HL-60 (cell line): Measurements from ENCODE around the gene FABP7.
A peak's percentile ranks its signal among the peaks of the same experiment; 100 is the strongest.

Source experiments
- DNase-seq, 2 experiments: peaks; one replicate each; pipeline ENCODE4 v3.0.0-alpha.2; 2010 to 2020; ENCODE audit warnings: low read depth in 1 of 2, low spot score in 1 of 2
- H3K27ac ChIP-seq: fragments of 250-450 bp; sonication (Bioruptor Pico); replicated peaks from 2 replicates; pipeline ENCODE4 v1.5.1; 2020; ENCODE audit warnings: mild to moderate bottlenecking, moderate library complexity
- H3K27me3 ChIP-seq: fragments of 250-450 bp; sonication (Bioruptor Pico); 2 replicates; pipeline ENCODE4 v1.5.1; 2021; ENCODE audit warnings: mild to moderate bottlenecking, moderate library complexity; ENCODE audit not compliant: insufficient read depth, poor library complexity, severe bottlenecking
- H3K4me3 ChIP-seq: replicated peaks from 2 replicates; pipeline ENCODE4 v1.5.1; 2011; ENCODE audit warnings: mild to moderate bottlenecking, control low read depth, low read length; ENCODE audit not compliant: insufficient read depth
- GABPA ChIP-seq: IDR thresholded peaks from 2 replicates; pipeline ENCODE4 v1.6.1; 2012; ENCODE audit warnings: low read depth
- POLR2AphosphoS5 ChIP-seq: IDR thresholded peaks from 2 replicates; pipeline ENCODE4 v1.6.1; 2012; ENCODE audit warnings: low read depth
- REST ChIP-seq: IDR thresholded peaks from 2 replicates; pipeline ENCODE4 v1.6.1; 2012; ENCODE audit warnings: low read depth; ENCODE audit not compliant: insufficient replicate concordance
- SPI1 ChIP-seq: IDR thresholded peaks from 2 replicates; pipeline ENCODE4 v1.6.1; 2012; ENCODE audit warnings: low read depth, mild to moderate bottlenecking, borderline replicate concordance
- long read RNA-seq: library from polyadenylated mRNA; unstranded; transcript quantifications from one replicate; pipeline ENCODE4 v2.0.0, GENCODE V29; 2020
- TF ChIP-seq, protein P1 (sequence below): IDR thresholded peaks from one replicate; pipeline ENCODE4 v1.5.1; 2011; ENCODE audit warnings: low read length, control low read depth, inconsistent platforms; ENCODE audit not compliant: insufficient read depth

Gene FABP7
- long read RNA-seq = 0 reads

GRCh38 chr6:122779667-122780066, at the start of gene FABP7:
Gene FABP7 (plus strand): TSS chr6:122779716. CDS start chr6:122779795, 79 bp downstream.
- no peak for DNase-seq
- H3K27ac ChIP-seq = no peak within 1 kb of the TSS
- TF ChIP-seq, protein P1, sequence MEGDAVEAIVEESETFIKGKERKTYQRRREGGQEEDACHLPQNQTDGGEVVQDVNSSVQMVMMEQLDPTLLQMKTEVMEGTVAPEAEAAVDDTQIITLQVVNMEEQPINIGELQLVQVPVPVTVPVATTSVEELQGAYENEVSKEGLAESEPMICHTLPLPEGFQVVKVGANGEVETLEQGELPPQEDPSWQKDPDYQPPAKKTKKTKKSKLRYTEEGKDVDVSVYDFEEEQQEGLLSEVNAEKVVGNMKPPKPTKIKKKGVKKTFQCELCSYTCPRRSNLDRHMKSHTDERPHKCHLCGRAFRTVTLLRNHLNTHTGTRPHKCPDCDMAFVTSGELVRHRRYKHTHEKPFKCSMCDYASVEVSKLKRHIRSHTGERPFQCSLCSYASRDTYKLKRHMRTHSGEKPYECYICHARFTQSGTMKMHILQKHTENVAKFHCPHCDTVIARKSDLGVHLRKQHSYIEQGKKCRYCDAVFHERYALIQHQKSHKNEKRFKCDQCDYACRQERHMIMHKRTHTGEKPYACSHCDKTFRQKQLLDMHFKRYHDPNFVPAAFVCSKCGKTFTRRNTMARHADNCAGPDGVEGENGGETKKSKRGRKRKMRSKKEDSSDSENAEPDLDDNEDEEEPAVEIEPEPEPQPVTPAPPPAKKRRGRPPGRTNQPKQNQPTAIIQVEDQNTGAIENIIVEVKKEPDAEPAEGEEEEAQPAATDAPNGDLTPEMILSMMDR = no peak
- TF ChIP-seq GABPA = no peak
- TF ChIP-seq REST = no peak
- TF ChIP-seq POLR2AphosphoS5 = no peak
- no peak for TF ChIP-seq SPI1
- no peak within 1 kb of the TSS for H3K4me3 ChIP-seq
- peaks cover 18% of the 10 kb centered on the region for H3K27me3 ChIP-seq

GRCh38 chr6:122730334-122730733, 49.2 kb upstream of the FABP7 start:
- Histone ChIP-seq H3K27ac (no peak overlapping the region), H3K4me3 (no peak overlapping the region), H3K27me3 (peaks cover 5% of the 10 kb centered on the region)
- DNase-seq = no peak
- TF ChIP-seq GABPA (no peak), REST (no peak), POLR2AphosphoS5 (no peak), SPI1 (no peak)
- TF ChIP-seq, protein P1 = no peak

- DNase-seq = no peak
- Histone ChIP-seq H3K27me3 (peaks cover 5% of the 10 kb centered on the region), H3K27ac (no peak overlapping the region), H3K4me3 (no peak overlapping the region)
- TF ChIP-seq, protein P1 = peak; percentile 20
- no peak for TF ChIP-seq GABPA
Measured at GRCh38 chr6:122730775-122731386, 48.6 kb upstream of the FABP7 start.

DNA sequence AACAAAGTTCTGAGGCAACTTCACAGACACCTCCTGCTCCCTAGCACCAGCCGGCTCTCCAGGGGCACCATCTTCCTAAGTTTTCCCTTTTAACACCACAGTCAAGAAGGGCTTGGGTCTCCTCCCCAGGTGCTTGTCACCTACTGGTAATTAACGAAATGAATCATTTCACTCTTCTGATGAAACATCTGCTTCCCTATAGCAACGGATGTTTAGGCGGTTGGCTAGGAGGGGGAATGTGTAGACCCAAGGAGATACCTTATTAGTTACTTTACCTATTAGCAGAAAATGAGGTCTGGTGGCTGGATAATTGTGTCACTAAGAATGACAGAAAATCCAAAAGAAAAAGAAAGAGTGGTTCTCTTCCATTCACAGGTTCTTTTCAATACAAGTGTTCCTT, 46.3 kb upstream of the FABP7 start:
- Histone ChIP-seq H3K4me3 (no peak overlapping the region), H3K27ac (no peak overlapping the region), H3K27me3 (peaks cover 8% of the 10 kb centered on the region)
- TF ChIP-seq REST (no peak), SPI1 (no peak), POLR2AphosphoS5 (no peak), GABPA (no peak)
- TF ChIP-seq, protein P1 = no peak
- no peak for DNase-seq
